IMR-90 (cell line): ENCODE data around the gene MTHFSD. TPM values are rescaled to one million over a fixed set of nuclear protein-coding genes. Genes with fewer than 3 reads are reported as not detected.

Experiments used
- ATAC-seq: fragments of 200-7000 bp; cut with Tn5 transposase; 2 replicates; pipeline ENCODE4 v1.9.1; 2020; ENCODE audit warnings: low read depth, mild to moderate bottlenecking, moderate library complexity
- BruUV-seq: library from RNA; stranded (reverse); fragments of 400-500 nt; replicated peaks from 2 replicates; lab custom pipeline; 2021; lab: Mats Ljungman, UMichigan
- CTCF ChIA-PET: fragments of 300-600 bp; formaldehyde crosslinking; extraction: SDS; loops from one replicate; lab custom pipeline; 2021; ENCODE audit warnings: antibody characterized with exemption; lab: Yijun Ruan, JAX
- POLR2A ChIA-PET: fragments of 300-600 bp; sonication (Branson Sonifier 250); formaldehyde crosslinking; loops from one replicate; lab custom pipeline; 2022; ENCODE audit warnings: antibody characterized with exemption; ENCODE audit not compliant: unreplicated experiment; lab: Charles Lee
- DNase-seq: peaks from one replicate; pipeline ENCODE4 v3.0.0; 2013
- H2AFZ ChIP-seq: replicated peaks from 2 replicates; pipeline ENCODE3; 2013; ENCODE audit warnings: low read length, mild to moderate bottlenecking; ENCODE audit not compliant: poor library complexity
- H2AK5ac ChIP-seq: 2 replicates; pipeline ENCODE4 v1.6.1; 2013; ENCODE audit warnings: low read depth, low read length, inconsistent platforms
- H2AK9ac ChIP-seq: replicated peaks from 2 replicates; pipeline ENCODE3; 2013; ENCODE audit warnings: mild to moderate bottlenecking, low read depth, low read length, moderate library complexity; ENCODE audit not compliant: poor library complexity
- H2BK120ac ChIP-seq: 2 replicates; pipeline ENCODE4 v1.6.1; 2013; ENCODE audit warnings: low read depth, low read length, inconsistent platforms
- H2BK15ac ChIP-seq: 3 replicates; pipeline ENCODE4 v1.6.1; 2013; ENCODE audit warnings: low read depth, low read length, inconsistent platforms
- H2BK20ac ChIP-seq: 2 replicates; pipeline ENCODE4 v1.6.1; 2013; ENCODE audit warnings: low read depth, mild to moderate bottlenecking, inconsistent platforms, low read length, moderate library complexity
- H2BK5ac ChIP-seq: 2 replicates; pipeline ENCODE4 v1.6.1; 2013; ENCODE audit warnings: mild to moderate bottlenecking, low read depth, low read length, inconsistent platforms; ENCODE audit not compliant: poor library complexity, severe bottlenecking
- H3K14ac ChIP-seq: replicated peaks from 2 replicates; pipeline ENCODE4 v1.6.1; 2013; ENCODE audit warnings: low read depth, low read length, inconsistent platforms
- H3K18ac ChIP-seq: 2 replicates; pipeline ENCODE4 v1.6.1; 2013; ENCODE audit warnings: low read depth, low read length, control low read depth
- H3K23ac ChIP-seq: 2 replicates; pipeline ENCODE4 v1.6.1; 2013; ENCODE audit warnings: low read depth, low read length, inconsistent platforms
- H3K27ac ChIP-seq: 2 replicates; pipeline ENCODE4 v1.5.1; 2013; ENCODE audit warnings: mild to moderate bottlenecking, control low read depth, low read length; ENCODE audit not compliant: insufficient read depth
- H3K27me3 ChIP-seq: 2 replicates; pipeline ENCODE4 v1.6.1; 2013; ENCODE audit warnings: low read length; ENCODE audit not compliant: control insufficient read depth, insufficient read depth
- H3K36me3 ChIP-seq: 2 replicates; pipeline ENCODE4 v1.6.1; 2013; ENCODE audit warnings: low read length, mixed read lengths; ENCODE audit not compliant: control insufficient read depth, insufficient read depth
- H3K4ac ChIP-seq: 2 replicates; pipeline ENCODE4 v1.6.1; 2013; ENCODE audit warnings: low read depth, low read length, inconsistent platforms
- H3K4me1 ChIP-seq: 2 replicates; pipeline ENCODE4 v1.6.1; 2013; ENCODE audit warnings: low read length, mixed read lengths; ENCODE audit not compliant: control insufficient read depth, insufficient read depth
- H3K4me2 ChIP-seq: 2 replicates; pipeline ENCODE4 v1.6.1; 2013; ENCODE audit warnings: low read depth, mild to moderate bottlenecking, control low read depth, low read length, moderate library complexity
- H3K4me3 ChIP-seq: 2 replicates; pipeline ENCODE4 v1.5.1; 2013; ENCODE audit warnings: low read depth, mild to moderate bottlenecking, control low read depth, low read length, moderate library complexity; ENCODE audit not compliant: insufficient read depth
- H3K56ac ChIP-seq: 2 replicates; pipeline ENCODE4 v1.6.1; 2013; ENCODE audit warnings: low read length, inconsistent platforms; ENCODE audit not compliant: insufficient read depth; ENCODE audit errors: extremely low read depth
- H3K79me1 ChIP-seq, 2 experiments: 2 replicates each; pipeline ENCODE4 v1.6.1; 2013; ENCODE audit warnings: low read length in 2 of 2, inconsistent platforms in 1 of 2, low read depth in 1 of 2
- H3K9ac ChIP-seq: 2 replicates; pipeline ENCODE4 v1.6.1; 2013; ENCODE audit warnings: low read depth, low read length, control low read depth
- H3K9me1 ChIP-seq: 2 replicates; pipeline ENCODE4 v1.6.1; 2013; ENCODE audit warnings: low read length, inconsistent platforms; ENCODE audit not compliant: insufficient read depth
- H3K9me3 ChIP-seq: 2 replicates; pipeline ENCODE4 v1.6.1; 2013; ENCODE audit warnings: low read length; ENCODE audit not compliant: control insufficient read depth, insufficient read depth
- H4K20me1 ChIP-seq: 2 replicates; pipeline ENCODE4 v1.6.1; 2013; ENCODE audit warnings: low read length, inconsistent platforms; ENCODE audit not compliant: insufficient read depth
- H4K5ac ChIP-seq: 2 replicates; pipeline ENCODE4 v1.6.1; 2013; ENCODE audit warnings: mild to moderate bottlenecking, low read depth, low read length, control low read depth
- H4K8ac ChIP-seq, 2 experiments: 2 replicates each; pipeline ENCODE4 v1.6.1; 2013; ENCODE audit warnings: low read depth in 2 of 2, low read length in 2 of 2, control low read depth in 1 of 2, inconsistent platforms in 1 of 2
- H4K91ac ChIP-seq: 2 replicates; pipeline ENCODE4 v1.6.1; 2013; ENCODE audit warnings: low read depth, low read length, inconsistent platforms; ENCODE audit not compliant: insufficient read depth
- CEBPB ChIP-seq: IDR thresholded peaks from 2 replicates; pipeline ENCODE4 v1.6.1; 2012; ENCODE audit warnings: low read depth, low read length, improper control_type of control experiment
- CHD1 ChIP-seq: IDR thresholded peaks from 2 replicates; pipeline ENCODE4 v1.6.1; 2012; ENCODE audit warnings: low read depth, low read length, improper control_type of control experiment
- FOS ChIP-seq: fragments of 150-350 bp; IDR thresholded peaks from 2 replicates; pipeline ENCODE4 v1.6.1; 2016; ENCODE audit warnings: low read depth, low read length
- MXI1 ChIP-seq: IDR thresholded peaks from 2 replicates; pipeline ENCODE4 v1.6.1; 2012; ENCODE audit warnings: low read depth, mild to moderate bottlenecking, low read length, moderate library complexity, borderline replicate concordance
- NFE2L2 ChIP-seq: fragments of 150-350 bp; IDR thresholded peaks from 2 replicates; pipeline ENCODE4 v1.6.1; 2016; ENCODE audit warnings: low read depth, mild to moderate bottlenecking, low read length
- POLR2A ChIP-seq: IDR thresholded peaks from 2 replicates; pipeline ENCODE4 v1.6.1; 2012; ENCODE audit warnings: mild to moderate bottlenecking, low read depth, low read length
- RAD21 ChIP-seq: IDR thresholded peaks from 2 replicates; pipeline ENCODE4 v1.6.1; 2012; ENCODE audit warnings: low read length, improper control_type of control experiment
- RFX5 ChIP-seq: IDR thresholded peaks from 2 replicates; pipeline ENCODE4 v1.8.0; 2012; ENCODE audit warnings: low read depth, mild to moderate bottlenecking, low read length, moderate library complexity
- SMC3 ChIP-seq: fragments of 150-350 bp; IDR thresholded peaks from 2 replicates; pipeline ENCODE4 v1.6.1; 2016; ENCODE audit warnings: low read depth, mild to moderate bottlenecking, antibody characterized with exemption, low read length, moderate library complexity
- WGBS, 2 experiments: methylation state at CpG; one replicate each; pipeline versions ENCODE4 v1.1.5 to v1.1.7; 2013; ENCODE audit warnings: missing lambda C conversion rate in 2 of 2; ENCODE audit not compliant: insufficient read length in 1 of 2; ENCODE audit errors: extremely low coverage in 2 of 2; 5-methylcytosine and 5-hydroxymethylcytosine counted together
- dilution Hi-C: fragments of 300-500 bp; cut with HindIII; formaldehyde crosslinking; loops from one replicate; pipeline ENCODE4 v1.14.3; 2018; ENCODE audit warnings: low sequenced_read_pairs; ENCODE audit not compliant: unreplicated experiment
- in situ Hi-C: fragments of 300-500 bp; cut with MboI; formaldehyde crosslinking; loops from 3 replicates; pipeline ENCODE4 v1.14.3; 2019; ENCODE audit warnings: low sequenced_read_pairs, inconsistent platforms, mixed read lengths
- intact Hi-C: fragments of 100-400 bp; cut with micrococcal nuclease; formaldehyde crosslinking; loops from 2 replicates; pipeline ENCODE4 v1.10.0; 2022
- polyA plus RNA-seq, 3 experiments: library from polyadenylated mRNA; depleted of rRNA; stranded (reverse); fragments of >200 nt; gene quantifications; 2 replicates each; pipeline ENCODE4 v1.2.3, GENCODE V29; 2012; ENCODE audit warnings: low replicate concordance in 1 of 3
- total RNA-seq: library from RNA; depleted of rRNA; stranded (reverse); fragments of >200 nt; gene quantifications from 2 replicates; pipeline ENCODE4 v1.2.3, GENCODE V29; 2012
- TF ChIP-seq, protein P1 (sequence below): conservative IDR thresholded peaks from 2 replicates; pipeline ENCODE4 v1.5.1; 2012; ENCODE audit warnings: mild to moderate bottlenecking, low read depth, low read length, improper control_type of control experiment

MTHFSD gene
- total and polyA plus RNA-seq, 2 of the 4 experiments (the other 2 are of a cell fraction): 8.2 to 16.8 TPM

DNA sequence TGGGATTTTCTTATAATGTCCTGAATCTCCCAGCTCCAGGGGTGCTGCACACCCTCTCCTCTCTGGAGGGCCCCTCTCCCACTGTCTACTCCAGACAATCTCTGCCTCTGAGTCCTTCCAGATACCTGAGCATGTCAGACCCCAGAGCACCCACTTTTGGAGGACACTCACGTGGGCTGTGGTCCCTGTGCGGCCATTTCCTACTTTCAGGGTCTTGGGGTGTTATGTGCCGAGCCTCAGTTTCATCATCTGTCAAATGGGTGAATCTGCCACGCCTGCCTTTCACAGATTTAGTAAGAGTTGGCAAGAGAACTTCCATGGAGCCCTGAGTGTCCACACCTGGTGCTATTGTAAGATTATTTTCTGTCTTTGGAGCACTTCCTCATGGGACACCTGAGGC, 19.6 kb upstream of the MTHFSD start:
- DNase-seq: no peak
- no peak overlapping the region for H3K56ac ChIP-seq
- H3K14ac ChIP-seq: no peak overlapping the region
- H4K91ac ChIP-seq: no peak overlapping the region
- 0 out of 2 replicates have a peak overlapping the region, but pooled peaks have one; percentile 98 for H3K23ac ChIP-seq
- H3K36me3 ChIP-seq: no peaks in the 10 kb centered on the region
- H2BK120ac ChIP-seq: peak overlapping the region; percentile 91; the same call in 1 of the 2 replicates
- CTCF ChIA-PET: no interaction called here
- H3K9ac ChIP-seq: no peak overlapping the region
- H3K27ac ChIP-seq: no peak overlapping the region
- peak overlapping the region in 1 of 2 experiments; percentile 95; a peak in 2 of 4 replicates for H4K8ac ChIP-seq
- dilution Hi-C loops (no loop called here), intact Hi-C loops (loop anchor here (2.0 to 5.0 kb wide), 3 partner anchors 258 to 486 kb away; no protein-coding TSS in a partner anchor), in situ Hi-C loops (loop anchor here (5.0 kb wide), 1 partner anchor 93 kb away; no protein-coding TSS in a partner anchor)
- H3K79me1 ChIP-seq: peaks cover 20 to 54% of the 10 kb centered on the region in 2 experiments
- 0 out of 3 replicates have a peak overlapping the region, but pooled peaks have one; percentile 81 for H2BK15ac ChIP-seq
- H4K5ac ChIP-seq: no peak overlapping the region
- BruUV-seq: no TSS peak
- H3K4ac ChIP-seq: peak overlapping the region; percentile 88; the same call in 1 of the 2 replicates
- 0 out of 2 replicates have a peak, but pooled peaks cover 11% of the 10 kb centered on the region for H4K20me1 ChIP-seq
- no peaks in the 10 kb centered on the region for H3K27me3 ChIP-seq
- H2AK9ac ChIP-seq: no peak overlapping the region
- TF ChIP-seq MXI1: no peak
- no peak for TF ChIP-seq CEBPB
- TF ChIP-seq CHD1: no peak
- no peak for TF ChIP-seq FOS
- TF ChIP-seq NFE2L2: no peak
- TF ChIP-seq RAD21: no peak
- no peak for TF ChIP-seq SMC3
- TF ChIP-seq POLR2A: no peak
- TF ChIP-seq, protein P1, sequence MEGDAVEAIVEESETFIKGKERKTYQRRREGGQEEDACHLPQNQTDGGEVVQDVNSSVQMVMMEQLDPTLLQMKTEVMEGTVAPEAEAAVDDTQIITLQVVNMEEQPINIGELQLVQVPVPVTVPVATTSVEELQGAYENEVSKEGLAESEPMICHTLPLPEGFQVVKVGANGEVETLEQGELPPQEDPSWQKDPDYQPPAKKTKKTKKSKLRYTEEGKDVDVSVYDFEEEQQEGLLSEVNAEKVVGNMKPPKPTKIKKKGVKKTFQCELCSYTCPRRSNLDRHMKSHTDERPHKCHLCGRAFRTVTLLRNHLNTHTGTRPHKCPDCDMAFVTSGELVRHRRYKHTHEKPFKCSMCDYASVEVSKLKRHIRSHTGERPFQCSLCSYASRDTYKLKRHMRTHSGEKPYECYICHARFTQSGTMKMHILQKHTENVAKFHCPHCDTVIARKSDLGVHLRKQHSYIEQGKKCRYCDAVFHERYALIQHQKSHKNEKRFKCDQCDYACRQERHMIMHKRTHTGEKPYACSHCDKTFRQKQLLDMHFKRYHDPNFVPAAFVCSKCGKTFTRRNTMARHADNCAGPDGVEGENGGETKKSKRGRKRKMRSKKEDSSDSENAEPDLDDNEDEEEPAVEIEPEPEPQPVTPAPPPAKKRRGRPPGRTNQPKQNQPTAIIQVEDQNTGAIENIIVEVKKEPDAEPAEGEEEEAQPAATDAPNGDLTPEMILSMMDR: no peak
- no peak for TF ChIP-seq RFX5
- no peak for ATAC-seq
- H3K18ac ChIP-seq: no peak overlapping the region
- no peaks in the 10 kb centered on the region for H3K9me3 ChIP-seq
- H3K4me2 ChIP-seq: no peak overlapping the region
- H2BK20ac ChIP-seq: peak overlapping the region; percentile 79; the same call in 1 of the 2 replicates
- H2AFZ ChIP-seq: no peak overlapping the region
- 100% methylated on average over 4 of the region's 4 CpGs; no CpG with 5 or more reads in 1 of the 2 experiments for WGBS, 2 experiments
- peaks cover 16% of the 10 kb centered on the region for H3K4me1 ChIP-seq
- H2AK5ac ChIP-seq: peak overlapping the region; percentile 98; the same call in 1 of the 2 replicates
- H3K4me3 ChIP-seq: no peak overlapping the region
- no peak overlapping the region for H2BK5ac ChIP-seq
- POLR2A ChIA-PET: no interaction called here
- peaks cover 12% of the 10 kb centered on the region for H3K9me1 ChIP-seq
